Gastroesophageal sphincter (tissue), 3 donors: Measurements from ENCODE around the gene PLEKHA8.

Experiments
- CTCF ChIP-seq, 4 experiments: fragments of 200-600 bp in 2 of 4; fragments of 450-650 bp in 2 of 4; sonication (generic) in 1 of 4; IDR thresholded peaks; one replicate each; pipeline ENCODE4 v1.5.1; 2017 to 2019; ENCODE audit warnings: antibody characterized with exemption in 4 of 4, mild to moderate bottlenecking in 2 of 4, moderate library complexity in 2 of 4
- EP300 ChIP-seq: sonication (generic); formaldehyde crosslinking; IDR thresholded peaks from one replicate; pipeline ENCODE4 v1.6.1; 2017; ENCODE audit warnings: antibody characterized with exemption, mild to moderate bottlenecking

- TF ChIP-seq CTCF (IDR thresholded peaks at IDR 0.05) (no peak), EP300 (no peak)
These were observed 20.4 kb downstream of the PLEKHA8 start for GRCh38 chr7:30048582-30048981.
